ENCODE data around the gene IL16.

IL16 gene

DNA sequence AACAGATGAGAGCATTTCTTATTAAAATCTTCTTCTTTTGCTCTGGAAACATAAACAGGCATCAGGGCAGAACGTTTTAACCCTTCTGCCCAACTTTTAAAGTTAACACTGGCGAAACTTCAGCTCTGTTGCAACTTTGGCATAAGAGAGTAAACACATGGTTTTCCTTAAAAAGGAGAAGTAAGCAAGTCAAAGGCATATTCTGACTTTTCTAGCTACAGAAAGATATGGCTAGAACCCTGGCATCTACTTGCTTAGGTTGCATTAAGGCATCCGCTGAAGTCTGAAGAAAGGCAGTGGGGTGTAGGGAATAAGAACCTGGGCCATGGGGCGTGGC lies 13.3 kb upstream of the IL16 start:
- ChIA-PET POLR2A (no interaction called here), CTCF (interaction anchor here (1.7 kb wide), 1 partner anchor 83 kb away, joined by 10 read pairs; no protein-coding TSS in a partner anchor)
- TF ChIP-seq ELF4 (IDR thresholded peaks at IDR 0.05) (no peak), LEF1 (IDR thresholded peaks at IDR 0.05; ENCODE audit: borderline replicate concordance) (no peak), L3MBTL2 (conservative IDR thresholded peaks at IDR 0.05) (no peak), TARDBP (IDR thresholded peaks at IDR 0.05) (no peak), FOXK2 (IDR thresholded peaks at IDR 0.05) (no peak), ARNT (IDR thresholded peaks at IDR 0.05) (no peak), CTBP1 (IDR thresholded peaks at IDR 0.05; ENCODE audit: borderline replicate concordance) (no peak), FOXM1 (IDR thresholded peaks at IDR 0.05; ENCODE audit: borderline replicate concordance) (no peak), ZNF384 (IDR thresholded peaks at IDR 0.05) (no peak), HDGF (IDR thresholded peaks at IDR 0.05; ENCODE audit: borderline replicate concordance) (no peak), BHLHE40 (IDR thresholded peaks at IDR 0.05; ENCODE audit: borderline replicate concordance) (no peak), SP1 (IDR thresholded peaks at IDR 0.05) (no peak), SUZ12 (IDR thresholded peaks at IDR 0.05) (no peak), NFRKB (IDR thresholded peaks at IDR 0.05) (no peak), FOXA1 (IDR thresholded peaks at IDR 0.05) (no peak)
- TF ChIP-seq, protein P1, sequence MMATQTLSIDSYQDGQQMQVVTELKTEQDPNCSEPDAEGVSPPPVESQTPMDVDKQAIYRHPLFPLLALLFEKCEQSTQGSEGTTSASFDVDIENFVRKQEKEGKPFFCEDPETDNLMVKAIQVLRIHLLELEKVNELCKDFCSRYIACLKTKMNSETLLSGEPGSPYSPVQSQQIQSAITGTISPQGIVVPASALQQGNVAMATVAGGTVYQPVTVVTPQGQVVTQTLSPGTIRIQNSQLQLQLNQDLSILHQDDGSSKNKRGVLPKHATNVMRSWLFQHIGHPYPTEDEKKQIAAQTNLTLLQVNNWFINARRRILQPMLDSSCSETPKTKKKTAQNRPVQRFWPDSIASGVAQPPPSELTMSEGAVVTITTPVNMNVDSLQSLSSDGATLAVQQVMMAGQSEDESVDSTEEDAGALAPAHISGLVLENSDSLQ (IDR thresholded peaks at IDR 0.05) = no peak
- DNase-seq (ENCODE audit: extremely low spot score) = no peak

DNA sequence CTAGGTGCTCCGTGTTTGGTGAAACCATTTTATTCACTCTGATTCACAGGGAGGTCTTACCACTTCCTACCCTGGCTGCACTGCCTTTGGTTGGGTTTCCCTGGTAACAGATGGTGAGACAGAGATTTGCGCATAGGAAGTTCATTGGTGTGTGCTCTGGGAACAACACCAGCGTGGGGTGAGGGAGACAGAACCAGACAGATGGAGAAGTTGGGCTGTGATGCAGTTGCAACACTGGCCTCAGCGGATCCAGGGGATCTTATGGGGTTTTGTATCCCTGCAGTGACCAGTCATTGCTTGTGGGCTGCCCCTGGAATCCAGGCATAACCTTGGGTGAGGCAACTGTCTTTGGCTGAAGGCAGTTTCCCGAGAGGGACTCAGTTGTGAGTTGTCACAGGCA lies 12.5 kb upstream of the IL16 start:
- no peak for DNase-seq (ENCODE audit: extremely low spot score)
- no peak for TF ChIP-seq L3MBTL2 (conservative IDR thresholded peaks at IDR 0.05)
- TF ChIP-seq FOXM1 (IDR thresholded peaks at IDR 0.05; ENCODE audit: borderline replicate concordance) = no peak
- TF ChIP-seq ARNT (IDR thresholded peaks at IDR 0.05) = no peak
- TF ChIP-seq HDGF (IDR thresholded peaks at IDR 0.05; ENCODE audit: borderline replicate concordance) = no peak
- TF ChIP-seq TARDBP (IDR thresholded peaks at IDR 0.05) = no peak
- TF ChIP-seq SP1 (IDR thresholded peaks at IDR 0.05) = no peak
- CTCF ChIA-PET = interaction anchor here (1.8 kb wide), 1 partner anchor 82 kb away, joined by 6 read pairs; no protein-coding TSS in a partner anchor
- POLR2A ChIA-PET = no interaction called here

DNA sequence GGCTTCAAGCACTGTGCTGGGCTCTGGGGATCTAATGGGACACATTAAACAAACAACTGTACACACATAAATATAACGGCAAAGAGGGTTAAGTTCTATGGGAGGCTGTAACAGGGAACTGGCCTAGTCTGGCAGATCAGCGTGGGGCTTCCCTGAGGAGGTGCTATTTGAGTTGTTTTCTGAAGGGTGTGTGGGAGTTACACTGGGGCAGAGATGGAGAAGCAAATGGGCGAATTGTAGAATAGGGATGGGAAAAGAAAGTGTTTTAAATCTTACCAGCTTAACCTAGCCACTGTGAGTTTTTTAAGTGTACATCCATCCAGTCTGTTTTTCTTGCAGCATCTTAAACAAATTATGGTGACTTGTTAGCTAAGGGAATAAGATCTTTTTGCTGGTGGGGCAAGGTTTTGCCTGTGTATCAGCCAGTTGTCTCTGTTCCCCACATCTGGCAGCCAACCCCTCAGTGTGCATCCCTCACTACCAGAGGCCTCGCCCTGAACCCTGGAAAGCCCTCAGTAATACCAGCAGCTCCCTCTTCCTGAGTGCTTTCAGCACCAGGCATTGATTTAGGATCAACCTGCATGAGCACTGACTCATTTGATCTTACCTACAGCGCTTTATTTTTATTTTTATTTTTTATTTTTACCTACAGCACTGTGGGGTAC lies 10.9 kb upstream of the IL16 start:
- TF ChIP-seq HDGF (IDR thresholded peaks at IDR 0.05; ENCODE audit: borderline replicate concordance) = no peak
- no peak for TF ChIP-seq ELF4 (IDR thresholded peaks at IDR 0.05)
- no peak for TF ChIP-seq BHLHE40 (IDR thresholded peaks at IDR 0.05; ENCODE audit: borderline replicate concordance)
- CTCF ChIA-PET = interaction anchor here (1.8 kb wide), 1 partner anchor 80 kb away, joined by 6 read pairs; no protein-coding TSS in a partner anchor
- no peak for DNase-seq (ENCODE audit: extremely low spot score)
- POLR2A ChIA-PET = no interaction called here

DNA sequence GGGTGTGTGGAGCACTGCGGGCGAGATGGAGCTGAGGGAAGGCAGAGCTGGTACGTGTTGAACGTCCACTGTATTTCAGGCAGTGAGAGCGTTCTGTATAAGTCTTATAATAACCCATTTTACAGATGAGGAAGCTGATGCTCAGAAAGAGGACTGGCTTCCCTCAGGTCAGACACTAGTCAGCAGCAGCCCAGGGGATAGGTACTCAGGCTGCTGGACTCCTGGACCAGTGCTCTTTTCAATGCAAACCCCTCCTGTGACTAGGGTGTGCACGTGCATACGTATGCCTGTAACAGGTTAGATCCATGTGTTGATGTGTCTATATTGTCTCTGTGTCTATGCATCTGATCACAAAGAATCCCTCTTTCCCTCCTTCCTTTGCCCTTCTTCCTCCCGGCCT lies 8.3 kb upstream of the IL16 start:
- TF ChIP-seq BHLHE40 (IDR thresholded peaks at IDR 0.05; ENCODE audit: borderline replicate concordance) (no peak), SUZ12 (IDR thresholded peaks at IDR 0.05) (no peak), FOXM1 (IDR thresholded peaks at IDR 0.05; ENCODE audit: borderline replicate concordance) (no peak), ARNT (IDR thresholded peaks at IDR 0.05) (no peak), ZNF384 (IDR thresholded peaks at IDR 0.05) (no peak), SP1 (IDR thresholded peaks at IDR 0.05) (no peak), NFRKB (IDR thresholded peaks at IDR 0.05) (no peak), TARDBP (IDR thresholded peaks at IDR 0.05) (no peak), ELF4 (IDR thresholded peaks at IDR 0.05) (no peak), L3MBTL2 (conservative IDR thresholded peaks at IDR 0.05) (no peak), CTBP1 (IDR thresholded peaks at IDR 0.05; ENCODE audit: borderline replicate concordance) (no peak), FOXK2 (IDR thresholded peaks at IDR 0.05) (no peak)
- TF ChIP-seq, protein P1 (IDR thresholded peaks at IDR 0.05) = no peak
- ChIA-PET POLR2A (no interaction called here), CTCF (no interaction called here)
- DNase-seq (ENCODE audit: extremely low spot score) = no peak

DNA sequence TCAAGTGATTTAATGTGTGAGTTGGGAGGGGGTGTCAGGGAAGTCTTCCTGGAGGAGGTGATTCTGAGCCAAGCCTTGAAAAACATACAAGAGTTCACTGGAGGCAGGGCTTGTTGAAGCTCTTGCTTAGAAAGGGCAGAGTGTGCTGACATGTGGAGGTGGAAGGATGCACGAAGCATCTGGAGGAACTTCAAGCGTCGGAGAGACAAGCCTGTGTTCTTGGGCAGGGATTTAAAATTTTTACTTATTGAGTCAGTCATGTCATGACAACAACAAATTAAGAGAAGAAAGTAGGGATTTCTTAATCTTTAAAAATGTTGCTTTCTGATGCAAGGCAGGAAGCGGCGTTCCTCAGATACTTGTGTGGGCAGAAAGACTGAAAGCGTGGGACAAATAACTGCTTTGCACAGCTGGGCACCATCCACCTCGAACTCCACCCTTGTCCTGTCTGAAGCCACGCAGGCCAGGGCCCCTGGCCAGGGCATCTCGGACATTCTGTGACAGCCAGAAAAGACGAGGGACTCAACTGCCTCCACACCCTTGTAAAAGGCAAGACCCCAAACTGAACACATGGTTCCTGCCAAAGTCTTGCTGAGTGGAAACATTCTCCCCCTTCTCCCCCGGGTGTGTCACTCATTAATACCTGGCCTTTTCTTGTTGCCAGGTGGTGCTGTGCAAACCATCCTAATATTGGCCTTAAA lies 6.9 kb upstream of the IL16 start:
- ChIA-PET CTCF (no interaction called here), POLR2A (no interaction called here)
- no peak for TF ChIP-seq CTBP1 (IDR thresholded peaks at IDR 0.05; ENCODE audit: borderline replicate concordance)
- no peak for DNase-seq (ENCODE audit: extremely low spot score)

DNA sequence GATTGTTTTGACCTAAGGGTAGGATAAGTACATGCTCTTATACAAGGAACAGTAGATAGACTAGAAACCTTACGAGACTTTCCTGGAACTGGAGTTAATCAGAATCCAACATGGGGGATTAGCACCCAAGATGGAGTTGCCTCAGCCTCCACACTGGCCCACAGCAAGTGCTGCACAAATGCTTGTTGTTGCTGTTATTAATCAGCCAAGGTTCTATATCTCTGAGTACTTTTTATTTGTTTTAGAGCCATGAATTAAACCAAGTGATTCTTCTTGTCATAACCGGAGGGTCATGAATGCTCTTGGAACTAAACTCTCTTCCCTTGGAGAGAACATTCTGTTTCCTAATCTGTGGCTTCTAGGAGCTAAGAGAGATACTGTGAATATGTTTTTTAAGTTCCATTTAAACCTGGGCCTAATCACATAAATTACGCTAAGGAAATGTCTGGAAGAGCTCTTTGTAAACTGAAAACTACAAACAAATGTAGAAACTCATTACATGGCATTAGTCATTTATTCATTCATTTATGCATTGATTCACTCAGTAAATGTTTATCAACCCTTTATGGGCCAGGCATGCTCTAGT lies 5.7 kb upstream of the IL16 start:
- ChIA-PET CTCF (interaction anchor here (1.4 kb wide), 1 partner anchor 75 kb away, joined by 7 read pairs; no protein-coding TSS in a partner anchor), POLR2A (no interaction called here)
- TF ChIP-seq ARNT (IDR thresholded peaks at IDR 0.05) = no peak
- no peak for TF ChIP-seq FOXK2 (IDR thresholded peaks at IDR 0.05)
- no peak for TF ChIP-seq ZNF384 (IDR thresholded peaks at IDR 0.05)
- TF ChIP-seq L3MBTL2 (conservative IDR thresholded peaks at IDR 0.05) = no peak
- TF ChIP-seq TARDBP (IDR thresholded peaks at IDR 0.05) = no peak
- no peak for TF ChIP-seq SUZ12 (IDR thresholded peaks at IDR 0.05)
- TF ChIP-seq, protein P1 (IDR thresholded peaks at IDR 0.05) = no peak
- no peak for DNase-seq (ENCODE audit: extremely low spot score)
